GM12874 (cell line): ENCODE data around the gene MAGEH1.

Experiments
- TF ChIP-seq, protein P1 (sequence below): IDR thresholded peaks from 2 replicates; pipeline ENCODE4 v1.5.1; 2011; ENCODE audit warnings: low read depth, mild to moderate bottlenecking, control low read depth, low read length, moderate library complexity; ENCODE audit not compliant: insufficient read depth

MAGEH1 gene

DNA sequence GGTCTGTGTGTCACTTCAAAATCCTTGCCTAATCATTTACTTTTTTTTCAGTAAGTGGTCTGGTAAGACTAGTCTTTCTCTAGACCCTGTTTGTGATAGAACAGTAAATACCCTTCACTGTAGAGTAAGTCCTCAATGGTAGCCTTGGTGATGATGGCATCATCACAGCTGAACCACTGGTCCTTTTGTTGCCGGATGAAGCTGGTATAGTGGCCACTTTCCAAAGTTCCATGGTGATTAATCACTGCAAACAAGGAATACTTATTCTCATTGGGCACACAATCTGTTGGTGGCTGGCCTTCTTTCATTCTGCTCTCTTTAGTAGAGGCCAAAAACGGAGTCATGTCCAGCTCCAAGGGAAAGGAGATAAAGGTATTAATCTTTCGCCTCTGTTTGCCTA is 34.8 kb downstream of the MAGEH1 start:
- TF ChIP-seq, protein P1, sequence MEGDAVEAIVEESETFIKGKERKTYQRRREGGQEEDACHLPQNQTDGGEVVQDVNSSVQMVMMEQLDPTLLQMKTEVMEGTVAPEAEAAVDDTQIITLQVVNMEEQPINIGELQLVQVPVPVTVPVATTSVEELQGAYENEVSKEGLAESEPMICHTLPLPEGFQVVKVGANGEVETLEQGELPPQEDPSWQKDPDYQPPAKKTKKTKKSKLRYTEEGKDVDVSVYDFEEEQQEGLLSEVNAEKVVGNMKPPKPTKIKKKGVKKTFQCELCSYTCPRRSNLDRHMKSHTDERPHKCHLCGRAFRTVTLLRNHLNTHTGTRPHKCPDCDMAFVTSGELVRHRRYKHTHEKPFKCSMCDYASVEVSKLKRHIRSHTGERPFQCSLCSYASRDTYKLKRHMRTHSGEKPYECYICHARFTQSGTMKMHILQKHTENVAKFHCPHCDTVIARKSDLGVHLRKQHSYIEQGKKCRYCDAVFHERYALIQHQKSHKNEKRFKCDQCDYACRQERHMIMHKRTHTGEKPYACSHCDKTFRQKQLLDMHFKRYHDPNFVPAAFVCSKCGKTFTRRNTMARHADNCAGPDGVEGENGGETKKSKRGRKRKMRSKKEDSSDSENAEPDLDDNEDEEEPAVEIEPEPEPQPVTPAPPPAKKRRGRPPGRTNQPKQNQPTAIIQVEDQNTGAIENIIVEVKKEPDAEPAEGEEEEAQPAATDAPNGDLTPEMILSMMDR = no peak

DNA sequence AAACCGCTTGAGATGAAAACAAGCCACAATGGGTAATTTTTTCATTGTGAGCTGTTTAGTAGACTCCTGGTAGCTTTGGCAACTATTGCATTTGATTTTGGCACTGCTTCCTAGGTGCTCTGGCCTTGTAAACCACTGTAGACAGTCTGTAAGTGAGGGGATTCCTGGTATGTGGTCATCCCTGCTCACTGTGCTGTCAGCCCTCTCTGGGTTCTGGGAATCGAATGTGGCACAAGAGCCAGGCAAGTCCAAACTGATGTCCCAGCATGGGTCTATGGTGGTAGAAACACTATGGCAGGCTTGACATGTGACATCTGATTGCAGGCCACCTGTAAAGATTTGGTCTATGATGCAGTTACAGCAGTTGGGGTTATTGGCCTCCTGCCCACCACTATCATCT is 35.2 kb downstream of the MAGEH1 start:
- TF ChIP-seq, protein P1 = no peak

DNA sequence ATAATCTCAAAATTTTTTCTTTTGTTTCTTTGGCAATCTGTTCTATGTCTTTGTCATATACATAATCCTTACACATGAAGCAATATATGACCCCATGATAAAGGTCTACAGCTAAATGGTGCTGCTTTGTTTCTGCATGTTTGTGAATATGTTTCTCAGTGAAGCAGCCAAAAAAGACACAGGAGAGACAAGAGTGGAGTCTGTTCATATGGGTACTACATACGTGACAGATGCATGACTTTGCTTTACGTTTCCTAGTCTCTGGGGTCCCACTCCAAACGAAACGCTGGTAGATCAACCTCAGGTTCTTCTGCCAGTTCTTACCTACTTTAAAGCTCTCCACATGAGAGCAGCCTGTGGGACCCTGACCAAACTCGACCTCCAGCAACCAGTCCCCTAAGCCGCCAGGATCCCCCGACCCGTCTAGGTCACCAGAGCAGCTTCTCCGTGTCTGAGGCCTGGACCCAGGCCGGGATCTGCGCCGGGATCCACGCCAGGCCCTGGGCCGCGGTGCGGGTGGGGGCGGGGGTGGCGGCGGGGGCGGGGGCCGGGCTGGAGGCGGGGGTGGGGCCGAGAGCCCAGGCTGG is 36.2 kb downstream of the MAGEH1 start:
- TF ChIP-seq, protein P1 = no peak

DNA sequence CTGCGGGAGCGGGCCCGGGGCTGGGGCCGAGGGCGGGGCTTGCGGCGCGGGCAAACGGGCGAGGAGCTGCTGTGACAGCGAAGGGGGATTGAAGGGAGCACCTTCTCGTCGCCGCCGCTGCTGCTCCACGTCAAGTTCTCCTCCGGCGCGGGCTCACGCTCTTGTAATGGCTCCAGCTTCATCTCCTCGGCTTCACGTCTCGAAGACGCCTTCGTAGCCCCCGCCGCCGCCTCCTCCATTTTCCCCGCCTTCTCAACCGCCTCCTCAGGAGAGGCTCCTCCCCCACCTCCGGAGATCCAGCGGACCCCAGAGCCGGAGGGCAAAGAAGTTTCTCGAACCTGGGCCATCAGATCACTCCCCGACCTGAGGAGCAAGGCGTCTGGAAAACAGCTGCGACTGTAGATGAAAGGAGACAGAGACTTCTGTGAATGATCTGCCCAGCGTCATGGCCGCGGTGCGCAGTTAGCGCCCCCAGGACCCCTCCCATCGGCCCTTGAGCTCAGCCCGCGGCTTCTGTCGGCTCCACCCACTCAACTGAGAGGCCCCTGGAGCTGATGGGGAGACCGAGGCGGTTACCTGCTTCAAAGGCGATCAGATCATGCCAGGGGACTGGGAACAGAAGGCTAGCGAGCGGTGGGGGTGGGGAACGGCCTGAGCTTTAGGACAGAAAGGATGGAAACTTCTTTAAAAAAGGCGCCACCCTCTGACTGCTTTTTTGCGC is 36.8 kb downstream of the MAGEH1 start:
- TF ChIP-seq, protein P1 = no peak

DNA sequence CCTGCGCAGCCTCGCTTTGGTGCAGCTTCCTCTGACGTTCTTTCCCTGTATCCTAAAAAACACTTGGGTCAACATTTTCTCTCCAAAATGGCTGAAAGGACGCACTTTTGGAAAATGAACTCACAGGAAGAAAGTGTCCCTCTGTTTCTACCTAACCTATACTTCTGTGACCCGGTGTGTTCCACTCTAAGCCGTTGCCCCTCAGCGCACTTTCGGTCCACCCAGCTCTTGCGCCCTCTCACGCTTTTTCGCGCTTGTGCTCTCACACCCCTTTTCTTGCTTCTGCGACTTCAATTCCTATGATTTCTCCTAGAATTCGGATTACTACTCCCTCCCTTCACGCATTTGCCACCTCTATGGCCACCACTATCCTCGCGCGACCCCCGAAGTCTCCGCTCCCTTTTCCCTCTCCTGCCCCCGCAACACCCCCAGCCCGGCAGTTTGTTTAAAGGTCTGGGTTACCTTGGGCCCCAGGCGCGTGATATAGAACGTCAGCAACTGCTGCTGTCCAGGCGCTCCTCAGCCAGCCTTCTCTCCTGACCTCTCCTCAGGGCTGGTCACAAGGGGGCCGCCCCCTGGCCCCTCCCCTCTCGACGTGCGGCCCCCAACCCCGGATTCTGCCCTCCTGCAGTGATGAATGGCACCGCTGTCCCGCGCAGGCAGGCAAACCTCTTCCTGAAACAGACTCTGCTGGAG is 37.5 kb downstream of the MAGEH1 start, which contains the start of gene USP51:
Gene USP51 (minus strand): TSS at position 535 of the 696 bp plus-strand sequence. CDS start 909 bp downstream, outside the sequence.
- TF ChIP-seq, protein P1 = 0 out of 2 replicates have a peak, but pooled peaks have one; percentile 12

DNA sequence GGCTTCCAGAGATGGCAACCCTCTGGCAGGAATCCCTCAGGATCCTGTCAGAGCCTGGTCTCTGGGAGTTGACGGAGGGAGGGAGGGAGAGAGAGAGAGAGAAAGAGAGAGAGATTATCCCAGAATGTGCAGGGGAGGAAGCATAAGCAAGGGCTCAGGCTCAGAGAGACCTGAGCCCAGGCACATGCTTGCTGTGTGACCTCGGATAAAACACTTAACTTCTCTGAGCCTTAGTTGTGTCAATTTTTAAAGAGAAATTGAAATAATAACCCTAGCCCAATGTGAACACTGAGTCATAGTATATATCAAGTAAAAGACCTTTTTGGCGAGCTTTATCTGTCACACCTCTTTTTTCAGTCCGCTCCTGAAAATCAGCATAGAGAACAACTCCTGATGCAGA is 38.2 kb downstream of the MAGEH1 start:
- TF ChIP-seq, protein P1 = no peak

DNA sequence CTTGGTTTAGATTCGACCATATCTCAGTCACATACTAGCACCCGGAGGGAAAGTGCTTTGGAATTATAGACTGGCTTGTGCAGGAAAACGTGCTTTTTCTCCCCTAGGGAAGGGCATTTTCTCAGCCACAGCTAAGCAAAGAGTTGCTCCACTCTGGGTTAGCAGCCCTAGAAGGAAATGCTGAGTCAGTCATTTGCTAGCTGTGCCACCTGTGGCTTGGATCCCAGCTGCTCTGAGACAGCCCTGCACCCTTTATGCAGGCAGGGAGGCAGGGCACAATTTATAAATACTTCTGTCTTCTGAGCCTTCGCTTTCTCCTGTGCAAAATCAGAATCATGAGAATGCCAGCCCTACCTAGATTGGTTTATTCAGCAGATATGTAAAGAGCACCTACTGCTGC is 39.0 kb downstream of the MAGEH1 start:
- TF ChIP-seq, protein P1 = no peak
